Measurements from ENCODE around the gene APOBEC3F.
"Not testable (repeated sequence)": the region's sequence is repeated elsewhere in the genome, so short reads cannot be mapped to it uniquely, and the experiment has no call there.

APOBEC3F gene

DNA sequence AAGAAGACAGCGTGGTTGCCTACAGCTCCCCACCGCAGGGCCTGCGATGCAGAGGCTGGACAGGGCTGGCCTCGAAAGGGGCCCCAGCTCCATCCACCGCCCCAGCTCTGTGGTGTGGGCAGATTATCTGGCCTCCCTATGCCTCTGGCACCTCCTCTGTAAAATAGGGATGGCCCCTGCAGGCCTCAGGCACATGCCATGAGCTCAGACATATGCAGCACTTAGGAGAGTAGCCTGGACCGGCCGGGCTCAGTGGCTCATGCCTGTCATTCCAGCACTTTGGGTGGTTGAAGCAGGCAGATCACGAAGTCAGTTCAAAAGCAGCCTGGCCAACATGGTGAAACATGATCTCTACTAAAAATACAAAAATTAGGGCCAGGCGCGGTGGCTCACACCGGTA lies 12.4 kb upstream of the APOBEC3F start:
- FAIRE-seq: no peak

DNA sequence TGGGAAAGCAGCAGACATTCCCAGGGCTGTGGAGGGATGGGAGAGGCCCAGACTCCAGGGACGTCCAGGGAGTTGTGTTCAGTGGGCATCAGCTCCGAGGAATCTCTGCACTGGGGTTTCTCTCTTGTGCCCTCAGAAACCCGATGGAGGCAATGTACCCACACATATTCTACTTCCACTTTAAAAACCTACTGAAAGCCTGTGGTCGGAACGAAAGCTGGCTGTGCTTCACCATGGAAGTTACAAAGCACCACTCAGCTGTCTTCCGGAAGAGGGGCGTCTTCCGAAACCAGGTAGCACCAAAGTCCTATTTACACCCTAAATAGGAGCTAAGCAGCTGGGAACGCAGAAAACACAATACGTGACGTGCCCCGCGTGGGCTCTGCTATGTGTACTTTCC lies 11.4 kb upstream of the APOBEC3F start:
- FAIRE-seq: no peak

DNA sequence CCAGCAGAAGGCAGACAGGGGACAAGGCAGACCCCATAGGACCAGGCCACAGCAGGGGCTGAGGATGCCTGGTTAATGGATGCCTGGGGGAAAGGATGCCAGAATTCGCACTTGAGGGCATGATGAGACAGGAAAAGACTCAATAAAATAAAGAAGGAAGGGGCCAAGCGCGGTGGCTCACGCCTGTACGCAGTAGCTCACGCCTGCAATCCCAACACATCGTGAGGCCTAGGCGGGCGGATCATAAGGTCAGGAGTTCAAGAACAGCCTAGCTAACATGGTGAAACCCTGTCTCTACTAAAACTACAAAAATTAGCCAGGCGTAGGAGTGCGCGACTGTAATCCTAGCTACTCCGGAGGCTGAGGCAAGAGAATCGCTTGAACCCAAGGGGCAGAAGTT lies 10.0 kb upstream of the APOBEC3F start:
- FAIRE-seq: no peak

DNA sequence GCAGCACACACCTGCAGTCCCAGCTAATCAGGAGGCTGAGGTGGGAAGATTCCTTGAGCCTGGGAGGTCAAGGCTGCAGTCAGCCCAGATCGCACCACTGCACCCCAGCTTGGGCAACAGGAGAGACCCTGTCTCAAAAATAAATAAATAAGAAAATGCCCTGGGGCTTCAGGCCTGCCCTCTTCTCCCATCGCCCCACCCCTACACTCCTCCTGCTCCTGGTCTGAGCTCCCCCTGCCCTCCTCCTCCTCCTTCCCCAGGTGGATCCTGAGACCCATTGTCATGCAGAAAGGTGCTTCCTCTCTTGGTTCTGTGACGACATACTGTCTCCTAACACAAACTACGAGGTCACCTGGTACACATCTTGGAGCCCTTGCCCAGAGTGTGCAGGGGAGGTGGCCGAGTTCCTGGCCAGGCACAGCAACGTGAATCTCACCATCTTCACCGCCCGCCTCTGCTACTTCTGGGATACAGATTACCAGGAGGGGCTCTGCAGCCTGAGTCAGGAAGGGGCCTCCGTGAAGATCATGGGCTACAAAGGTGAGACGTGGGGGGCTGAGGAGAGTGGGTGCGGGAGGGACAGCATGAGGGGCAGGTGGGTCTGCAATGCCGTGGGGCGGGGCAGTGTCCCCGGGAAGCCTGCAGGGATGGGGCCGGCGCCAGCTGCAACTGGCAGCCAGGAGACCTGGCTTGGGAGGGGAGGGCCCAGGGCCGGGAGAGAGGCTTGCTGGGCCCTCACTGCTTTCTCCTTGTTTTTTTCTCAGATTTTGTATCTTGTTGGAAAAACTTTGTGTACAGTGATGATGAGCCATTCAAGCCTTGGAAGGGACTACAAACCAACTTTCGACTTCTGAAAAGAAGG lies 9.0 kb upstream of the APOBEC3F start:
- not testable (repeated sequence) for FAIRE-seq

DNA sequence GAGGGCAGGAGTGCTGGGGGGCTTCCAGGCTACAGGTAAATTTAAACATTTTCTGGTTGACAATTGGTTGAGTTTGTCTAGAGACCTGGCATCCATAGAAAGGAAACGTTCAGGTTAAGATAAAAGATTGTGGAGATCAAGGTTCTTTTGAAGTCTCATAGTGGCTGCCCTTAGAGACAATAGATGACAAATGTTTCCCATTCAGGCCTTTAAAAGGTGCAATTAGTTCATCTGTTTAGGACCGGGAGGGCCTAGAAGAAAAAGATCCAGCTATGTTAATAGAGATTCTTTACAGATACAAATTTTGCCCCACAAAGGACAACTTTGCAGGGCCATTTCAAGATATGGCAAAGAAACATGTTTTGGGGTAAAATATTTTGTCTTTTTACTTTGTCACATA lies 3.6 kb upstream of the APOBEC3F start:
- not testable (repeated sequence) for FAIRE-seq

DNA sequence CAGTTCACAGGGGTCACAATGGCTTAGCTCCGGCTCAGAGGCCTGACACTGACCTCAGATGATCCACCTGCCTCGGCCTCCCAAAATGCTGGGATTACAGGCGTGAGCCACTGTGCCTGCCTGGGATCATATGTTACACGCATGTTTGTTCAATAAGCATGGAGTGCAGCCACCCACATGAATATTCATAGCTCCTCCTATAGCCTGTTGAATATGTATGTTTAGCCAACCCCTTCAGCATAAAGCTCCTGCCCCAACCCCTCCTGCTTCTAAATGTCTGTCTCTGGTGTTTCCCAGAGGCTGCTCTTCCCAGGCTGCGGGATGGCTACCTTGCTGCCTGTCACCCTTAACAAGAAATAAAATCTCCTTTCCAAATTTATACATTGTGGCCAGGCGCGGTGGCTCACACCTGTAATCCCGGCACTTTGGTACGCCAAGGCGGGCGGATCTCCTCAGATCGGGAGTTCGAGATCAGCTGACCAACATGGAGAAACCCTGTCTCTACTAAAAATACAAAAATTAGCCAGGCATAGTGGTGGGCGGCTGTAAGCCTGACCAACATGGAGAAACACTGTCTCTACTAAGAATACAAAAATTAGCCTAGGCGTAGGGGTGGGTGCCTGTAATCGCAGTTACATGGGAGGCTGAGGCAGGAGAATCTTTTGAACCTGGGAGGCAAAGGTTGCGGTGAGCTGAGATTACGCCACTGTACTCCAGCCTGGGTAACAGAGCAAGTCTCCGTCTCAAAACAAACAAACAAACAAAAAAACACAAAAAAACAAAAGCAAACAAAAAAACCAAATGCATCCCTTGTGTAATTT lies 1.1 kb upstream of the APOBEC3F start:
- FAIRE-seq: no peak

DNA sequence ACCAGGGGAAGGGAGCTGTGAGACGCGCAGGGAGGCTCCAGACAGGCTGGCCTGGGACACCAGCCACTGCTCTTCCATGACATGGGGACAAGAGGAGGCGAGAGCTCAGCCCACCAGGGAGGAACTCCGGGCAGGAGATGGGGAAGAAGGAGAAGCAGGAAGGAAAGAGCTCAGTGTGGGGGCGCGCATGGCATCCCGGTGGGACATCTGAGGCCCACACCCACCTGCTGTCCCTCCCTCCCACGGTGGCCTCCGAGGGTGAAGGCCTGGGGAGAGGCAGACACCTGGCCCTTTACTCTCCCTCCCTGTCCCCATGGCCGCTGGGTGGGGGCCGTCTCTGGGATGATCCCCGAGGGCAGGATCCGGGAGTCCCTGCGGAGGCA lies 518 bp upstream of the APOBEC3F start:
- not testable (repeated sequence) for FAIRE-seq

DNA sequence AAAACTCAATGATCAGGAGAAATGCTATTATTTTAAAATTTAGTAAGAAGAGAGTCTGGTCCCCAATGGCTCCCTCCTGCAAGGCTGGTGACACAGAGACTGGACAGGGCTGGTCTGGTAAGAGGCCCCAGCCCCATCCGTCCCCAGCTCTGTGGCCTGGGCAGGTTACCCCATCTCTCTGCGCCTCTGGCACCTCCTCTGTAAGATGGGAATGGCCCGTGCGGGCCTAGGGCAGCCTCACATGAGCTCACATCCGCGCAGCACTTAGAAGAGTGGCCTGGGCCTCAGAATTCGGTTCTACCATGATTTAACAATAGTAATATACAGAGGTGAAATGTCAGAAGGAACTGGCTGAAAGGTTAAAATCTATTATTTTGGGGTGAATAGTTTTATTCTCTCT lies 1.2 kb downstream of the APOBEC3F start:
- no peak for FAIRE-seq

DNA sequence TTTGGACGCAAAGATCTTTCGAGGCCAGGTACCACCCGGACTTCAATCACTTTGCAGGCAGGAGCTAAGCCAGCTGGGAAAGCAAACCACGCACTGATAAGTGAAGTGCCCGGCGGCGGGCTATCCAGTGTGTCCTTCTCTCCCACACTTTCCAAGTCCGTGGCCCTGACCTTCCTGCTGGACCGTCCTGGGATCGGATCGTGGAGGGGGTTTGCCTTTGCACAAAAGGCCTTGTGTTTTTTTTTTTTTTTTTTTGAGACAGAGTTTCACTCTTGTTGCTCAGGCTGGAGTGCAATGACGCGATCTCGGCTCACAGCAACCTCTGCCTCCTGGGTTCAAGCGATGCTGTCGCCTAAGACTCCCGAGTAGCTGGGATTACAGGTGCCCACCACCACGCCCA lies 2.4 kb downstream of the APOBEC3F start:
- FAIRE-seq: not testable (repeated sequence)

DNA sequence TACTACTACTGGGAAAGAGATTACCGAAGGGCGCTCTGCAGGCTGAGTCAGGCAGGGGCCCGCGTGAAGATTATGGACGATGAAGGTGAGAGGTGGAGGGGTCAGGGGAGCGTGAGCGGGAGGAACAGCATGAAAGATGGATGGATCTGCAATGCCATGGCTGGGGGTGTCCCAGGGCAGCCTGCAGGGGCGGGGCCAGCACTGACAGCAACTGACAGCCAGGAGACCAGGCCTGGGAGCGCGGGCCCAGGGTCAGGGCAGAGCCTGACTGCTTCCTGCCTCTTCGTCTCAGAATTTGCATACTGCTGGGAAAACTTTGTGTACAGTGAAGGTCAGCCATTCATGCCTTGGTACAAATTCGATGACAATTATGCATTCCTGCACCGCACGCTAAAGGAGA lies 4.5 kb downstream of the APOBEC3F start:
- FAIRE-seq: not testable (repeated sequence)

DNA sequence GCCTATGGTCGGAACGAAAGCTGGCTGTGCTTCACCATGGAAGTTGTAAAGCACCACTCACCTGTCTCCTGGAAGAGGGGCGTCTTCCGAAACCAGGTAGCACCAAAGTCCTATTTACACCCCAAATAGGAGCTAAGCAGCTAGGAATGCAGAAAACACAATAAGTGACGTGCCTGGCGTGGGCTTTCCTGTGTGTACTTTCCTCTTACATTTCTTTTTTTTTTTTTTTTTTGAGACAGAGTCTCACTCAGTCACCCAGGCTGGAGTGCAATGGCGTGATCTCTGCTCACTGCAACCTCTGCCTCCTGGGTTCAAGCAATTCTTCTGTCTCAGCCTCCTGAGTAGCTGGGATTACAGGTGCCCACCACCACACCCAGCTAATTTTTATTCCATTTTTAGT lies 8.8 kb downstream of the APOBEC3F start:
- not testable (repeated sequence) for FAIRE-seq

DNA sequence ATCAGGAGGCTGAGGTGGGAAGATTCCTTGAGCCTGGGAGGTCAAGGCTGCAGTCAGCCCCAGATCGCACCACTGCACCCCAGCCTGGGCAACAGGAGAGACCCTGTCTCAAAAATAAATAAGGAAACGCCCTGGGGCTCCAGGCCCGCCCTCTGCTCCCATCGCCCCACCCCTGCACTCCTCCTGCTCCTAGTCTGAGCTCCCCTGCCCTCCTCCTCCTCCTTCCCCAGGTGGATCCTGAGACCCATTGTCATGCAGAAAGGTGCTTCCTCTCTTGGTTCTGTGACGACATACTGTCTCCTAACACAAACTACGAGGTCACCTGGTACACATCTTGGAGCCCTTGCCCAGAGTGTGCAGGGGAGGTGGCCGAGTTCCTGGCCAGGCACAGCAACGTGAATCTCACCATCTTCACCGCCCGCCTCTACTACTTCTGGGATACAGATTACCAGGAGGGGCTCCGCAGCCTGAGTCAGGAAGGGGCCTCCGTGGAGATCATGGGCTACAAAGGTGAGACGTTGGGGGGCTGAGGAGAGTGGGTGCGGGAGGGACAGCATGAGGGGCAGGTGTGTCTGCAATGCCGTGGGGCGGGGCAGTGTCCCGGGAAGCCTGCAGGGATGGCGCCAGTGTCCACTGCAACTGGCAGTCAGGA lies 11.3 kb downstream of the APOBEC3F start:
- FAIRE-seq: not testable (repeated sequence)

DNA sequence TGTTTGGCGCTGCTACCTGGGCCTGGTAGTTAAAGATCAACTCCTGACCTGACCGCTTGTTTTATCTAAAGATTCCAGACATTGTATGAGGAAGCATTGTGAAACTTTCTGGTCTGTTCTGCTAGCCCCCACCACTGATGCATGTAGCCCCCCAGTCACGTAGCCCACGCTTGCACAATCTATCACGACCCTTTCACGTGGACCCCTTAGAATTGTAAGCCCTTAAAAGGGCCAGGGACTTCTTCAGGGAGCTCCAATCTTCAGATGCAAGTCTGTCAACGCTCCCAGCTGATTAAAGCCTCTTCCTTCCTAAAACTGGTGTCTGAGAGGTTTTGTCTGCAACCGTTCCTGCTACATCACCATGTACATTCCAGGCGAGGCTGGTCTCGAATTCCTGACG lies 15.0 kb downstream of the APOBEC3F start:
- FAIRE-seq: no peak

DNA sequence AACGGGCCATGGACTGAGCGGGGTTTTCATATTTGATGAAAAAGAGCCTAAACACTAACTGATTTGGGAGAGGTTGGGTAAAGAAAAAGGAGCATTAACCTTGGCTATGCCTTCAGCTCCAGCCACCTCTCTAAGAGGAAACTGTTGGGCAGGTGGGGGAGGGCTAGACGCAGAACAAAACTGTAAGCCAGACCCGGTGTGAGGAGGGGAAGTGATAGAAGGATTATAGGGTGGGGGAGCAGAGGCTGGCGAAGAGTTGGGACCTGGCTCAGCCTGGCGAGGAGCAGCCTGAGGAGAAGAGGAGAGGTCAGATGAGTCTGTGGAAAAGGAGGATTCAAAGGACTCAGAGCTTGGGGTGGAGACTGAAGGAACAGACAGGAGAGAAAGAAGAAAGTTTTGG lies 20.6 kb downstream of the APOBEC3F start:
- FAIRE-seq: not testable (repeated sequence)

DNA sequence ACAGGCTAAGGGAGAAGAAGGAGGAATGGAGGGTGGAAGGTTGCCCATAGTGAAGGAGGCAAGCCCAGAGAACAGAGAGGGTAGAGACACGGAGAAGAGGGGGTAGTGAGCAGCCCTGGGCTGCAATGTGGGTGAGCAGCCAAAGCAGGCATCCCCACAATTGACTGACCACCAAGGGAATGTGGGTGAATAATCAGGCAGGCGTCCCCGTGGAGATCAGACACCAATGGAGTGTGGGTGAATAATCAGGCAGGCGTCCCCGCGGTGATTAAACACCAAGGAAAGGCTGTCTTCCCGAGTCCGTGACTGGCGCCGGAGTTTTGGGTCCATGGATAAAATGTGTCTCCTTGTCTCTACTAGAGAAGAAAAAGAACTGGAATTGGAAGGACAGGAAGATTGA lies 21.3 kb downstream of the APOBEC3F start:
- FAIRE-seq: not testable (repeated sequence)

DNA sequence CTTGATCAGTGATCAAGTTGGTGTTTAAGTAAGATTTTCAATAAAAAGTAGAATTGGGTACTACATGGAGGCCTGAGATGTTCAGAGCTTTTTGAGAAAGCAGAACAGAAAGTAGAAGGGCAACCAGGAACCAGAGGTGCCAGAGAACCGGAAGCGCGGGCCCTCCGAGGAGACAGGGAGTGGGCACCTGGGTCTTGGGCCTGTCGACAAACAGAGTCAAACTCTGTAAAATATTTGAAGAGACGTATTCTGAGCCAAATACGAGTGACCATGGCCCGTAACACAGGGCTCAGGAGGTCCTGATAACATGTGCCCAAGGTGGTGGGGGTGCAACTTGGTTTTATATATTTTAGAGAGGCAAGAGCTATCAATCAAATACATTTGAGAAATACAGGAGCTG lies 23.2 kb downstream of the APOBEC3F start:
- FAIRE-seq: not testable (repeated sequence)

DNA sequence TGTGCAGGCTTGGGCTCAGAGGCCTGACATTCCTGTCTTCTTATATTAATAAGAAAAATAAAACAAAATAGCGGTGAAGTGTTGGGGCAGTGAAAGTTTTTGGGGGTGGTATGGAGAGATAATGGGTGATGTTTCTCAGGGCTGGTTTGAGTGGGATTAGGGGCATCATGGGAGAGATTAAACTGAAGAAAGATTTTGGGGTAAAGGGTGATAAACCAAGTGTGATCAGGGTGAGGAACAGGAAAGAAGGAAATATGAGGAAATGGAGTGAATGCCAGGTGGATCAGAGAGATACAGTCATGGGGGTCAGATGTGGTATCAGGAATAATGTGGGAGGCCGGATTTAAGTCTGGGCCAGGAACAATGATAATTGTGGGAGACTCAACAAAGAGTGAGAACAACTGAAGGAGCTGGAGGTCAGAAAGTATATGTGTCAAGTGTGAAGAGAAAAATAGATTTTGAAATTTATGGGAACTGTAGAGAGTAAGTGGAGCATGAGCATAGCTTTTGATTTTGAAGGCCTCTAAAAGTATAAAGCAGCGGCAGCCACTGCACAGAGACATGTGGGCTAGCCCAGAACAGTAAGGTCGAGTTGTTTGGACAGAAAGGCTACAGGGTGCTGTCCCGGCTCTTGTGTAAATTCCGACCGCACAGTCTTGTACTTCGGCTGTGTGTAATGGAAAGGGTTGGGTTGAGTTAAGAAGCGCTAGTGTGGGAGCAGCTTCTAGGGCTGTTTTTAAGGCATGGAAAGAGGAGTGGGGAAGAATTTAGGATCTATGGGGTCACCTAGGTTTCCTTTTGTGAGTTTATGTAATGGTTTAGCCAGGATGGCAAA lies 26.0 kb downstream of the APOBEC3F start:
- not testable (repeated sequence) for FAIRE-seq

DNA sequence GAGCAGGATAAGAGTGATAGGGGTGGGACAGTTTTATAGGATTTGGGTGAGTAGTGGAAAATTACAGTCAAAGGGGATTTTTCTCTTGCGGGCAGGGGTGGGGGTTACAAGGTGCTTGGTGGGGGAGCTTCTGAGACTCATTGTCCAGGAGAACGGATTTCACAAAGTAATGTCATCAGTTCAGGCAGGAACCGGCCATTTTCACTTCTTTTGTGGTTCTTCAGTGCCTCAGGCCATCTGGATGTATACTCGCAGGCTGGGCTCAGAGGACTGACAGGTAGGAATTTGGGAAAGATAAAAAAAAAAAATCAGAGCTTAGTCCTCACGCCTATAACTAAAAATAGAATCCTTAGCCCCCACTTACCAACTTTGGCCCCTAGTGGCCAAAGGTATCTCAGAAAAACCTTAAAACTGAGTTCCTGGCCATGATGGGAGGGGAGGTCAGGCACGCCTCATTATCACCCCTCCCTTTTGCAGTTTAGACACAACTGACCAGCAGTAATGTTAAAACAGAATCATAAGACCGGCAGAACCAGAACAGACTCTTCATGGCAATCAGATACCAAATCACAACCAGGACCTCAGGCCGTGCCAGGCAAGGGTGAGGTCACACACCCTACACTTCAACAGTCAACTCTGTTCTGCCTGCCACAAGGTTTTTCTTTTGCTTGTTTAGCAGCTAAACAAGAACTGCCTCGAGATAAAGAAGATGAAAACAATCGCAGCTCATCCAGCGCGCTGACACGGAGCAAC lies 27.5 kb downstream of the APOBEC3F start:
- no peak for FAIRE-seq

DNA sequence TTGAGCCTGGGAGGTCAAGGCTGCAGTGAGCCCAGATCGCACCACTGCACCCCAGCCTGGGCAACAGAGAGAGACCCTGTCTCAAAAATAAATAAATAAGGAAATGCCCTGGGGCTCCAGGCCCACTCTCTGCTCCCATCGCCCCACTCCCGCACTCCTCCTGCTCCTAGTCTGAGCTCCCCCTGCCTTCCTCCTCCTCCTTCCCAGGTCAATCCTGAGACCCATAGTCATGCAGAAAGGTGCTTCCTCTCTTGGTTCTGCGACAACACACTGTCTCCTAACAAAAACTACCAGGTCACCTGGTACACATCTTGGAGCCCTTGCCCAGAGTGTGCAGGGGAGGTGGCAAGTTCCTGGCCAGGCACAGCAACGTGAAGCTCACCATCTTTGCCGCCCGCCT lies 29.5 kb downstream of the APOBEC3F start:
- FAIRE-seq: no peak

DNA sequence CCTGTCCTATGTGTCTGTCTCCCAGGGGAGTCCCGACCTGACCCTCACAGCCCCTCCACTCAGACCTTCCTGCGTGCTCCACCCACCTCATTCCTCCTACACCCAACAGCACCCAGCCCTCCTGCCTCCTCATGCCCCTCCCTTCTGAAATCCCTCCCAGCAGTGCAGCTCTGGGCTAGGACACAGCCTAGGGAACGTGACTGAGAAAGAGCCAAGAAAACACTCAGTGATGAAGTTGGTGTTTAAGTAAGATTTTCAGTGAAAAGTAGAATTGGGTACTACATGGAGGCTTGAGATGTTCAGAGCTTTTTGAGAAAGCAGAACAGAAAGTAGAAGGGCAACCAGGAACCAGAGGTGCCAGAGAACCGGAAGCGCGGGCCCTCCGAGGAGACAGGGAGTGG lies 31.9 kb downstream of the APOBEC3F start:
- not testable (repeated sequence) for FAIRE-seq

DNA sequence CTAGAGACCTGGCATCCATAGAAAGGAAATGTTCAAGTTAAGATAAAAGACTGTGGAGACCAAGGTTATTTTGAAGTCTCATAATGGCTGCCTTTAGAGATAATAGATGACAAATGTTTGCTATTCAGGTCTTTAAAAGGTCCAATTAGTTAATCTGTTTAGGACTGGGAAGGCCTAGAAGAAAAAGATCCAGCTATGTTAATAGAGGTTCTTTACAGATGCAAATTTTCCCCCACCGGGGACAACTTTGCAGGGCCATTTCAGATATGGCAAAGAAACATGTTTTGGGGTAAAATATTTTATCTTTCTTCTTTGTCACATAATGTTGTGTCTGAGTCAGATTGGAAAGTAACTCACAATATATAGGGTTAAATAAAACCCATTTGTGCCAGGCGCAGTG lies 33.3 kb downstream of the APOBEC3F start:
- FAIRE-seq: no peak
